GM18858 (cell line): Measurements from ENCODE around the gene CLEC4D.
"Not testable (repeated sequence)": the region's sequence is repeated elsewhere in the genome, so short reads cannot be mapped to it uniquely, and the experiment has no call there.

ENCODE experiments used
- ATAC-seq: cut with Tn5 transposase; IDR thresholded peaks from one replicate; pipeline ENCODE4 v1.9.1; 2021; ENCODE audit not compliant: unreplicated experiment

The CLEC4D gene

DNA sequence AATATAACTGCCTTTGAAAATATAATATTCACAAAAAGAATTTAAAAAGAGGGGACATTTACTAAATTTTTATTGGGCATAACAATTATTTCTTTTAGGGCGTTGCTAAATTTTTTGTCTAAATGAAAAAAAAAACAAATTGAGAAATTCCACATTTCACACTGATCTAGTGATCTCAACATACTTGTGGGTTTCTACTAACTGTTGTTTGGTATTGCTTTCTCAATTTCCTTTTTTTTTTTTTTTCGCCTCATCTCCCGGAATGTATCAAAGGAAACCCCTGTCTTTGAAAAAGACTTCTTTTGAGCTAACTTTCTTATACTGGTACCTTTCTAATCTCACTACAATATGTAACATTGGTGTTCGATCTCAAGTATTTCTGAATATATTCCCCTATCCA is at the start of gene CLEC4D:
Gene CLEC4D, plus strand, starts transcription at position 248 of the 400 bp plus-strand sequence. CDS start 230 bp downstream, outside the sequence.
- ATAC-seq: no peak

DNA sequence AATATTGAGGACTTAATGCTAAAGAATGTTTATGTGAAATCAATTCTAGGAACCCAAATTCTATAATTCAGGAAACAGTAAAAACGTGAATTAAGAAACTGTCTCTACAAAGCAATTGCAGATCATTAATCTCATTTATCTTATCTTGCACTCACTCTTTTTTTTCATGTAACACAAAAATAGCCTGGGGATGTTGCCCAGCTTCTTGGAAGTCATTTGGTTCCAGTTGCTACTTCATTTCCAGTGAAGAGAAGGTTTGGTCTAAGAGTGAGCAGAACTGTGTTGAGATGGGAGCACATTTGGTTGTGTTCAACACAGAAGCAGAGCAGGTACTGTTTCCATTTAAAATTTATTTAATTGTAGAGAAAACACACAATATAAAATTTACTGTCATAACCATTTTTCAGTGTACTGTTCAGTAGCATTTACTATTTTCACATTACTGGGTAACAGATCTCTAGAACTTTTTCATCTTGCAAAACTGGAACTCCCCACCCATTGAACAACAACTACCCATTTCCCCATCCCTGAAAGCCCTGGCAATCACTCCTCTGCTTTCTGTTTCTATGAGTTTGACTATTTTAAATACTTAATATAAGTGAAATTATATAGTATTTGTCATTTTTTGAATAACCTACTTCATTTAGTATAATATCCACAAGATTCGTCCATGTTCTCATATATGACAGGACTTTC is 47.9 kb upstream of the CLEC4D start:
- ATAC-seq: no peak

DNA sequence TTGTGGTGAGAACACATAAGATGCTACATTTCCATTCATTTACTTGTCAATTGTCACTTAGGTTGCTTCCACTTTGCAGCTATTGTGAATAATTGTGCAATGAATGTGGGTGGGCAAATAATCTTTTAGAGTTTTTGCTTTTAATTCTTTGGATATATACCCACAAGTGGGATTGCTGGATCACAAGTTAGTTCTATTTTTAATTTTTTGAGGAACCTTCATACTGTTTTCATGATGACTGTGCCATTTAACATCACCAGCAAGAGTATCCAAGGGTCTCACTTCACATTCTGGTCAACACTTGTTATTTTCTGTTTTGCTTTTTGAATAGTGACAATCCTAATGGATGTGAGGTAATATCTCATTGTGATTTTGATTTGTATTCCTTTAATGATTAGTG is 47.1 kb upstream of the CLEC4D start:
- ATAC-seq: no peak

DNA sequence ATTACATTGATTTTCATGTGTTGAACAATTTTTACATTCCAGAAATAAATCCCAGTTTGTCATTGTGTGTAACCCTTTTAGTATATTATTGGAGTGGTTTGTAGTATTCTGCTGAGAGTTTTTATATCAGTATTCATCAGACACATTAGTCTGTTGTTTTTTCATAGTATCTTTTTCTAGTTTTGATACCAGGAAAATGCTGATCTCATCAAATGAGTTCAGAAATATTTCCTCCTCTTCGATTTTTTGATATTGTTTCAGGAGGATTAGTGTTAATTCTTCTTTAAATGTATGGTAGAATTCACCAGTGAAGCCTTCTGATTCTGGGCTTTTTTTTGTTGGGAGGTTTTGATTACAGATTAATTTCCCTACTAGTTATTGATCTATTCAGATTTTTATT is 42.2 kb upstream of the CLEC4D start:
- no peak for ATAC-seq

DNA sequence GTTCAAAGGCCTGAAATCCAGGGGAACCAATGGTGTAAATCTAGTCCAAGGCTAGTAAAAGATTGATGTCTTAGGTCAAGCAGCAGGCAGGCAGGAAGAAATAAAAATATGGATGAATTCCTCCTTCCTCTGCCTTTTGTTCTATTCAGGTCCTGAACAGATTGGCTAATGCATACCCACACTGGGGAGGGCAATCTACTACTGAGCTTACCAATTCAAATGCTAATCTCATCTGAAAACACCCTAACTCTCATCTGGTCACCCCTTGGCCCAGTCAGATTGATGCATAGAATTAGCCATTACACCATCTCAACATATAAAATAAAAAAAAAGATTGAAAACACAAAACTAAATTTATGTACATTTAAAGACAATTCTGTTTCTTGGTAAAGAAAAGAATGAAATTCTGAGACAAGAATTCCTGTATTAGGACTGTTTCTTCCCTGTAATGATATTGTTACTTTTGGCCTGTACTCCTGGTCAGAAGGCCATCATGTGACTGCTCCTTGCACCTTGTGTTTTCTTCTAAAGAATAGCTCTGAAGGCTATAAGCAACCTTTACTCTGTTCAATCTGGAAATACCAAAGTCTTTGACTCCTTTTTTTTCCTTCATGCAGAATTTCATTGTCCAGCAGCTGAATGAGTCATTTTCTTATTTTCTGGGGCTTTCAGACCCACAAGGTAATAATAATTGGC is 37.6 kb upstream of the CLEC4D start:
- ATAC-seq: no peak

DNA sequence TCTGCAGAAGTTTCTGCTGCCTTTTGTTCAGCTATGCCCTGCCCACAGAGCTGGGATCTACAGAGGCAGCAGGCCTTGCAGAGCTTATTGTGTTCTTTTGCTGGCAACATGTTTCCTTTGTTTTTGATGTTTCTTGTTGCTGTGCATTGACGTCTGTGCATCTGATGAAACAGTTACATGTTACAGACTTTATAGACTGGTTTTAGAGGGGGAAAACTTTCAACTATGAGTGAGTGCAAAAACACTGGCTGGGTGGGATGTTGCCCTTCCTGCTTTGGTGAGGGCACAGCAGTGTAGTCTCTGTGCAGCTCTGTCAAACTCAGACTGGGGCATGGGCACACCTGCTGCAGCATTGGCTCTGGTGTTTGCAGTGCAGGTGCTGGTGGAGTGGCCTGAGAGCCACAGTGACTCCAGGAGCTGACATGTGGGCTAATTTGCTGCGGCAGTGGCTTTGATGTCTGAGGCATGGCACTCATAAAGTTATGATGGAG is 30.7 kb upstream of the CLEC4D start:
- no peak for ATAC-seq

DNA sequence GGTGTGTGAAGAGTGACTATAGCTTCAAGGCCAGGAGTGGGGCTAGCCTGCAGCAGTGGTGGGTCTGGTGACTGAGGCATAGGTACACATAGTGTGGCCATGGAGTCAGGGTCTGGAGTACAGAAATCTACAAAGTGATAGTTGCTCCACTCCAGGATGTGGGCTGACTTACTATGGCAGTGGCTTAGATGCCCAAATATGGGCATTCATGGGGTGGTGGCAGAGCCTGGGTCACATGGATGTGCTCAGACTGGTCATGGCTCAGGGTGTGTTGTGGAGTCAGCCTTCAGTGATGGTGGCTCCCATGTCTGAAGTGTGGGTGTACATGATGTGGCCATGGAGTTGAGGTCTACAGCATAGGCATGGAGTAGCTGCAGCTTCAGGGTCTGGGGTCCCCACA is 30.2 kb upstream of the CLEC4D start:
- ATAC-seq: no peak

DNA sequence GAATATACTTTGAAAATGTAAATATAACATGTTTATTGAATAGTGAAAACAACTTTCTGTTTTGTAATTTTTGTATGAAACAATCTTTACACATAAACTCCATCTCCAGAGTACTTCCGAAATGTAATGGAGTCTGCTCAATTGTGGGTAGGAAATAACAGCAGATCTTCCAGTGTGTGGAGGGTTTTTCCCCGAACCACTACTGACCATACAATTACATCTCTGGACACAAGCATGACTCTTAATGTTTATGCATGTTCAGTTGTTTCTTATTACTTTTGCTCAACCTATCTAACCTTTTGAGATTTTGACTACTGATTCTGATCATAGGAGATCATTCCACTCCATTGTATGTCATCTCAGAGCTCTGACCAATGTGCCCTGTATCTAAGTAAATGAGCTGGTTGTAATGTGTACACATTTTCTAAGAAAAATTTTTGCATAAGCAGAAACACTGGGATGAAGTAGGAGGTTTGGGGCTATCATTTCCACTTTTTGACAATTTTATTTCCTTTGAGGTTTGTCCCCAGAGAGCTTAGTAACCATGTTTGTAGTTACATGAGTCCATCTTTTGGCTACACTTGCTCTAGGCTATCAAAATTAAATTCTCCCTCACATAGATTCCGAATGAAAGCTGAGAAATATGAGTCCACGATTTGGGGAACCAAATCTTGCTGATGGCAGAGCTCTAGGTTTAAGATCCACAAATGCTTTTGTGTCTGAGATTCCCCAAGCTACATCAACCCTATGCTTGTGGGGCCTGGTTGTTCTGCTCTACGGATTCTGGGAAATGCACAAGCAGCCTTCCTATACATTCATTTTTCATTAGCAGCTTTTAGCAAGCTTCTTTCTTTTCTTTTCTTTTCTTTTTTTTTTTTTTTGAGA is 21.4 kb upstream of the CLEC4D start:
- no peak for ATAC-seq

DNA sequence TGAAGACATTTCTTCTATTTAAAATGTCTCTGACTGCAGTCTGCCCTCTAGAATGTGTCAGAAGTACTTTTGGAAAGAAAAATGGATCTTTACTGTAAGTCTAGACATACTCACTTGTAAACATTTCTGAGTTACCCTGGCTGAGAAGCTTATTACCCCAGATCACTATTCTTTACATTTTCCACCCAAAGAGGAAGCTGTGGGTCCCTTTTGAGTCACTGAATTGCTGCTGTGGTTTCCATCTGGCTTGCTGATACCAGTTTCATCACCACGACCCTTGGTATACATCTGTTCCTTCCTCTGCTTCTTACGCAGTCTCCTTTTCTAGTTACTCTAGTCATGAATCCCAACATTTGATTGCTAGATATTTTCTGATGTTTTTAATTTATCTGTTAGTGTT is 20.2 kb upstream of the CLEC4D start:
- peak; percentile 96 for ATAC-seq

DNA sequence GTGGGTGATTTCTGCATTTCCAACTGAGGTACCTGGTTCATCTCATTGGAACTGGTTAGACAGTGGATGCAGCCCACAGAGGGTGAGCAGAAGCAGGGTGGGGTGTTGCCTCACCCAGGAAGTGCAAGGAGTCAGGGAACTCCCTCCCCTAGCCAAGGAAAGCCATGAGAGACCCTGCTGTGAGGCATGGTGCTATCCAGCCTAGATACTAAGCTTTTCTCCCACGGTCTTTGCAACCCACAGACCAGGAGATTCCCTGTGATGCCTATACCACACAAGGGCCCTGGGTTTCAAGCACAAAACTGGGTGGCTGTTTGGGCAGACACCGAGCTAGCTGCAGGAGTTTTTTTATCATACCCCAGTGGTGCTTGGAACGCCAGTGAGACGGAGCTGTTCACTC is 17.6 kb upstream of the CLEC4D start:
- not testable (repeated sequence) for ATAC-seq

DNA sequence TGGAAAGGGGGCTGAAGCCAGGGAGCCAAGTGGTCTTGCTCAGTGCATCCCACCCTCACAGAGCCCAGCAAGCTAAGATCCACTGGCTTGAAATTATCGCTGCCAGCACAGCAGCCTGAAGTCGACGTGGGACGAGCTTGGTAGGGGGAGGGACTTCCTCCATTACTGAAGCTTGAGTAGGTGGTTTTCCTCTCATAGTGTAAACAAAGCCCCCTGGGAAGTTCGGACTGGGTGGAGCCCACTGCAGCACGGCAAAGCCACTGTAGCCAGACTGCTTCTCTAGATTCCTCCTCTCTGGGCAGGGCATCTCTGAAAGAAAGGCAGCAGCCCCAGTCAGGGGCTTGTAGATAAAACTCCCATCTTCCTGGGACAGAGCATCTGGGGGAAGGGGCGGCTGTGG is 17.2 kb upstream of the CLEC4D start:
- ATAC-seq: not testable (repeated sequence)

DNA sequence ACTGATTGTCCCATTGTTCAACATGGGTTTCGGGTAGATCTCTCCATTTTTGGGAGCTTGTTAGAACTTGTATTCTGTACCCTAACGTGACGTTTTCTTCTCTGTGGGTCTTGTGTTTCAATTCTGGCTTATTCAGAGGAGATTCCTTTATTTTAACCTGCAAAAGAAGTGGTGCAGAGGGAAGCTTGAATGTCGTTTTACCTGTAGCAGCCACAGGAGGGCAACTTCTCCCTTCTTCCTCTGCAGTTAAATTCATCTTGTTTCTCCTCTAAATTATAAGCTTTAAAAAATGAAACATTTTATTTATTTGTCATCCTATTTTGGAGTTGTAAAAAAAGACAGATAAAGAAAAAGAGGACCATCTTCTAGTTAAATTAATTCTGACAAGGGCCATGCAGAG is 13.7 kb upstream of the CLEC4D start:
- ATAC-seq: no peak

DNA sequence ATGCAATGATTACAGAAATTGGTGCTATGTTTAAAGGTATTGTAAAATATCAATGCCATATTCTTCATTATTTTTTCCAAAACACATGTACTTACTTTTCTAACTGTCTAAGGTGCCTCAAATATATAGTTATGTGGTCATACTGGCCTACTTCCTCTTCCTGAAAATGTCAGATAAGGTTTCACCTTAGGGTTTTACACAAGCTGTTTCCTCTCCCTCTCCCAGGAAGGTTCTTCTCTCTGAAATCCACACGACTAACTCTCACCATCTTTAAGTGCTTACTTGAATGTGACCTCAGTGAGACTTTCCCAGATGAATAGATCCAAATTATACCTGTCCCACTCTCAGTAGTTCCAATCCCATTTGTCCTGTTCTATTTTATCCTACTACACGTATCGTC is 11.6 kb upstream of the CLEC4D start:
- no peak for ATAC-seq

DNA sequence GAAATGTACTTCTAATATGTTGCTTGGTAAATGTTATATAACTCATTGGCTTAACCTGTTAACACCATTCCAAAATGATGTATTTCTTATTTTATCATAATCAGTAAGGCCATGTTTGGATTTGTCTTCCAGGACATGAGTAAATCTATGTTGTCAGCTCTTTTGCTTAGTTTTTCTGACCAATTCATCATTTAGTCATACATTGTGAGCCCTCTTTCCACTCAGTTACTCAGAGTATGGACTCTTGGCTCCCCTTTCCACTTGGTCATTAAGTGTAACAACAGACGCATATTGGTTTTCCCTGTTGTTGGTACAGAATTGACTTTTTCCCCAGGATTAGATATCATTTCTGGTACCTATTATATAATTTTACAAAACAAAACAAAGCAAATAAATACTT is 9.0 kb upstream of the CLEC4D start:
- no peak for ATAC-seq

DNA sequence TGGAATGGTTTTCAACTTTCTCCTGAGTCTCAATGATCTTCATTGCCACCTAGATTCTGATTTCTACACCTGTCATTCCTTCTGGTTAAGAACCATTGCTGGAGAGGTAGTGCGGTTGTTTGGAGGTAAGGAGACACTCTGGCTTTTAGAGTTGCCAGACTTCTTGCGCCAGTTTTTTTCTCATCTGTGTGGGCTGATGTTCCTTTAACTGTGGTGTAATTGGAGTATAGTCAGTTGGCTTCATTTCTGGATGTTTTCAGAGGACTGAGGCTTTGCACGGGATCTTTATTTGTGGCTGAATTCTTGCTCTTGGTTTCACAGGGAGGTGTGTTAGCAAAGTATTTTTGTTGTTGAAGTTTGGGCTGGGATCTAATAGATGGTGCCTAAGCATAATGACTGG is 5.7 kb upstream of the CLEC4D start:
- ATAC-seq: no peak

DNA sequence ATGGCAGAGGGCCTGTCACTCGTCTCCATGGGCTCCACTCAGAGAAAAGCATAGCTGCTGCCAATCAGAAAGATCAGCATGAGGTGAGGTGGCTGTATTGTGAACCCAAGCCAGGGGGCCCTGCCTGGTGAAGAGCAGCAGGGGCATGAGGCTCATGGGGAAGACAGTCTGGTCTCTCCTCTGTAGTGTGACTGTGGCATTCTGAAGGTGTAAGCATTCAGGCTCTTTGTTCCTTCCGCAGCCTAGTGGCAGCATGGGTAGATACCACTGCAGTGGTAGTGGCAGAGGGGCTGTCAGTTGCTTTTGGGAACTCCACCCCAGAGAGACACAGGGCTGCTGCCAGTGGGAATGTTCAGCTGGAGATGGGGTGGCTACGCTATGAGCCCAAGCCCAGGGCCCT is 5.1 kb upstream of the CLEC4D start:
- ATAC-seq: no peak

DNA sequence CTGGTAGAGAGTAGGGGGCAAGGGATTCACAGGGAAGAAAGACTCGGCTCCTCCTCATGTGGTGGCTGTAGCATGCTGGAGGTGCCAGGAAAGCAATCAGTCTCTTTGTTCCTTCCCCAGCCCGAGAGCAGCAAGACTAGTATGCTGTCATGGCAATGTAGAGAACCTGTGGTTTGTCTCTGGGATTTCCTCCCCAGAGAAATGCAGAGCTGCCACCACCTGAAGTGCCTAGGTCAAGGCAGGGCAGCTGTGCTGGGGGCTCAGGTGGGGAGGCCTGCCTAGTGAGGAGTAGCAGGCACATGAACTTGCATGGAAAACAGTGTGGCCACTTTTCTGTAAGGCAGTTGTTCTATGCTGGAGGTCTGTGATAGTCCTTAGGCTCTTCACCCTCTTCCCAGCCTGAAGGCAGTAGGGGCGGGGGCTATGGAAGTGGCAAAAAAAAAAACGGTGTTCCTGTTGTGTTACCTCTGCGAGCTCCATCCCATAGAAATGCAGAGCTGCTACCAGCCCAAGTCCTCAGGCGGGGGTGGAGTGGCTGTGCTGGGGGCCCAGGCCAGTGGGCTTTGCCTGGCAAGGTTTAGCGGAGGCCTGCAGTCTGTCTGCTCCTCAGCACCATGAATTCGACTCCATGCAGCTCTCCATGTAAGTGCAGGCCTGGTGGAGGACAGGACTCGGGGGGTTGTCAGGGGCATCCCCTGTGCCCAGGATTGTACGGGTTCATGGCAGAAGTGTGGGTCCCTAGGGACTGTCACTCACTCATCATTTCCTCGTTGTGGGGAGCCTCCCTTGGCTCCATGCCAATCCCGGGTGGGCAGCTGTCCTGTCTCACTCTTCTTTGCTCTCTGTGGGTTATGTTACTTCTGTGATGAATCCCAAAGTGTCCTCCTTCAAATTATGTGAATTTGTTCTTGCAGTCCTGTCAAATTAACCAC is 4.1 kb upstream of the CLEC4D start:
- ATAC-seq: no peak

DNA sequence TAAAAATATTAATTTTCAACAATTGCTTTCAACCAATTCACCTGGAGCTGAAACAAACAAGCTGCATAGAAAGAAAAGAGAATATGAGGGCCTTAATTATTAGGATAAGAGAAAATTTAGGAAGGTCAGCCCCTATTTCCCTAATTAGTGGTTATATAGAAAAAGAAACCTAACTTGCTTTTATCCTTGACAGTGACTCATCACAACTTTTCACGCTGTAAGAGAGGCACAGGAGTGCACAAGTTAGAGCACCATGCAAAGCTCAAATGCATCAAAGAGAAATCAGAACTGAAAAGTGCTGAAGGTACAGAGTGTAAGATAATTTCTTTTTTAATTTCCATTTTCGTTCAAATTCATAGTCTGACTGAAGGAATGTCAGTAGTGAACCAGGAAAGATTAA is 4.7 kb downstream of the CLEC4D start:
- ATAC-seq: no peak

DNA sequence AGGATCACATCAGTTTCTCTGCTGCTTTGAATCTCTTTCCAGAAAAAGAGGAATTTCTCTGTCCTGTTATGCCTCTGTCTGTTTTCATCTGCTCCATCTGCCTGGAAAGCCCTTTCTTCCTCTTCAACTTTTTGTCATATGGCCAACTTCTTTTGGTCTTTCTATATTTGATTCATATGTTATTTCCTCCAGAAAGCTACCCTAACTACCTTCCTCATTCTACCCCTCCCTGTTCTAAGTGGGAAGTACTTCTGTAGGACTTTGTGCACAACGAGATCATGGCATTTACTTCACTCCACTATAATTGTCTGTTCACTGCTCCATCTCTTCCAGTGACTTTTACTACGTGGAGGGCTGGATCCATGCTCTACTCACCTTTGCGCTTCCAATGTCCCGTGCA is 5.9 kb downstream of the CLEC4D start:
- ATAC-seq: no peak

DNA sequence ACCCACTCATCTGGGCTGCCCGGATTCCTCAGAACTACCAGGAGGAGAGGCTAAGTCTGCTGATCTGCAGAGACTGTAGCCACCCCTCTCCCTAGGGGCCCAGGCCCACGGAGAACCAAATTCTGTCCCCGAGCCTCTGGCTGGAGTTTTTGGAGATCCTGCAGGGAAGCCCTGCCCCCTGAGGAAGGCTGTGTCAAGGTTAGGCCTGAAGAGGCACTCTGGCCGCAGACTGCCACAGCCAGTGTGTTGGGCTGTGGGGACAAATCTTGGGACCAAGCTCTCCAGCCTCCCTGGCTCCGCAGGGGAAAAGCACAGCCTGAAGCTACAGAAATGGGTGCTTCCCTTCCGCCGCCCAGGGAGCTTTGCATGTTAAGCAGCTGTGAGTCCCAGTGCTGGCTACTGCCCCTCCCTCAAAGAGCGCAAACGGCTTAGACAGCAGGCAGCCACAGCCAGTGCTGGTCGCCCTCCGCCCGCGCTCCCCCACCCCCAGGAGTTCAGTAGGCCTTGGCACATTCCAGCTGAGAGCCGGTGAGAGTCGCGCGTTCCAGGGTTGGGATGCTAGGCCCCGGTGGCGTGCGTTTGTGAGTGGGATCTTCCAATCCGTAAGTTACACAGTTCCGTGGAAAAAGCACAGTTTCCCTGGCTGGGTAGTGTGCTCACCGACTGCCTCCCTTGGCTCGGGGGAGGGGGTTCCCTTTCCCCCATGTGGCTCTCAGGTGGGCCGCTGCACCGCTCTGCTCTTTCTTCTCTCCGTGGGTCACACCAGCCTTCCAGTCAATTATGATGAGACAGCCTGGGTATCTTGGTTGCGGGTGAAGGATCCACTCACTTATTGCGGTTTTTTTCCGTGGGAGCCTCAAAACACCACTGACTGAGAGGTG is 14.2 kb downstream of the CLEC4D start:
- no peak for ATAC-seq
